GM23248 (cell line): ENCODE data around the gene USP12. TPM values are rescaled to one million over a fixed set of nuclear protein-coding genes. Genes with fewer than 3 reads are reported as not detected.

Experiments used
- DNase-seq: peaks from one replicate; pipeline ENCODE4 v3.0.0-alpha.2; 2015
- H2AFZ ChIP-seq: fragments of 200-600 bp; sonication (generic); 2 replicates; pipeline ENCODE4 v1.6.1; 2016; ENCODE audit warnings: antibody characterized with exemption
- H3F3A ChIP-seq: fragments of 200-600 bp; sonication (generic); 2 replicates; pipeline ENCODE4 v1.6.1; 2016; ENCODE audit warnings: mild to moderate bottlenecking, antibody characterized with exemption, mixed run types; ENCODE audit not compliant: insufficient read depth
- H3K27ac ChIP-seq: fragments of 200-600 bp; sonication (generic); 2 replicates; pipeline ENCODE4 v1.5.1; 2016; ENCODE audit warnings: mild to moderate bottlenecking
- H3K27me3 ChIP-seq: fragments of 200-600 bp; sonication (generic); replicated peaks from 2 replicates; pipeline ENCODE4 v1.6.1; 2016; ENCODE audit warnings: mild to moderate bottlenecking; ENCODE audit not compliant: insufficient read depth
- H3K36me3 ChIP-seq: fragments of 200-600 bp; sonication (generic); 2 replicates; pipeline ENCODE4 v1.6.1; 2016; ENCODE audit warnings: low read depth, mild to moderate bottlenecking
- H3K4me1 ChIP-seq: fragments of 200-600 bp; sonication (generic); 2 replicates; pipeline ENCODE4 v1.6.1; 2016; ENCODE audit warnings: mild to moderate bottlenecking; ENCODE audit not compliant: insufficient read depth
- H3K4me2 ChIP-seq: fragments of 200-600 bp; sonication (generic); one replicate; pipeline ENCODE4 v1.6.1; 2016; ENCODE audit warnings: mild to moderate bottlenecking; ENCODE audit not compliant: unreplicated experiment
- H3K4me3 ChIP-seq: fragments of 200-600 bp; sonication (generic); 2 replicates; pipeline ENCODE4 v1.5.1; 2016; ENCODE audit warnings: mild to moderate bottlenecking
- H3K79me2 ChIP-seq: fragments of 200-600 bp; sonication (generic); 2 replicates; pipeline ENCODE4 v1.6.1; 2016; ENCODE audit warnings: mild to moderate bottlenecking; ENCODE audit not compliant: insufficient read depth
- H3K9ac ChIP-seq: fragments of 200-600 bp; sonication (generic); 2 replicates; pipeline ENCODE4 v1.6.1; 2016; ENCODE audit warnings: mild to moderate bottlenecking
- H3K9me2 ChIP-seq: fragments of 200-600 bp; sonication (generic); 2 replicates; pipeline ENCODE4 v1.6.1; 2016; ENCODE audit warnings: mixed run types, mild to moderate bottlenecking, moderate library complexity; ENCODE audit not compliant: insufficient read depth
- H3K9me3 ChIP-seq: fragments of 200-600 bp; sonication (generic); one replicate; pipeline ENCODE4 v1.6.1; 2017; ENCODE audit warnings: low read depth
- H4K20me1 ChIP-seq: fragments of 200-600 bp; sonication (generic); 2 replicates; pipeline ENCODE4 v1.6.0; 2016; ENCODE audit not compliant: insufficient read depth
- EZH2 ChIP-seq: fragments of 200-600 bp; sonication (generic); IDR thresholded peaks from 2 replicates; pipeline ENCODE4 v1.6.1; 2018; ENCODE audit warnings: antibody characterized with exemption, mild to moderate bottlenecking; ENCODE audit not compliant: insufficient read depth, poor library complexity, severe bottlenecking
- EZH2phosphoT487 ChIP-seq: fragments of 200-600 bp; sonication (generic); IDR thresholded peaks from 2 replicates; pipeline ENCODE4 v1.6.1; 2018; ENCODE audit warnings: antibody characterized with exemption, moderate library complexity, mild to moderate bottlenecking, low read depth; ENCODE audit not compliant: insufficient read depth
- whole genome bisulfite sequencing, 2 experiments: methylation state at CpG; one replicate each; pipeline ENCODE4 v1.1.6; 2015 to 2017; ENCODE audit warnings: low lambda C conversion rate in 2 of 2, low coverage in 1 of 2; ENCODE audit errors: missing lambda C conversion rate in 2 of 2; 5-methylcytosine and 5-hydroxymethylcytosine counted together
- in situ Hi-C: fragments of 300-500 bp; cut with MboI; formaldehyde crosslinking; loops from 2 replicates; pipeline ENCODE4 v1.15.0; 2020
- polyA plus RNA-seq: library from polyadenylated mRNA; unstranded; fragments of >200 nt; fragmentation: Nextera tagmentation; extraction: Ambion mirVana; gene quantifications from 2 replicates; pipeline ENCODE4 v1.2.1, GENCODE V29; 2016
- total RNA-seq: library from RNA; depleted of rRNA; stranded (reverse); fragments of >200 nt; shearing (Covaris generic); gene quantifications from 2 replicates; pipeline ENCODE4 v1.2.3, GENCODE V29; 2014

Gene USP12
- total and polyA plus RNA-seq, 2 experiments from 2014 or later: 16.0 to 18.9 TPM

DNA sequence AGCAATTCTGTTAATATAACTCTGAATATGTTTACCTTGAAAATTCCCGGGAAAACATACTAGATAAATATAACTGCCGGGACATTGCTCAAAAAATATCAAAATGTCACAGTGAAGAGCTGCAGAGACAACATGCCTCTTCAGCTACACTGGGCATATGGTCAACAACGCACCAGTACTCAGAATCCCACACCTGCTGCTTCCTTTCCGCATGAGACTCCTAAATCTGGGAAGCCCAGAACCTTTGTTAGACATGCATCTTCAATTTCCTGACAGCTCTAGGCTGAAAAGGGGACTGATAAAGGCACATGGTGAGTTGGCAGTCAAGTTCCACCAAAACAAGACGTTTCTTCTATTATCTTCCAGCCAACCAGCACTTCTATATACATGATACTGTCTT is 53.7 kb downstream of the USP12 start:
- H4K20me1 ChIP-seq: 0 out of 2 replicates have a peak, but pooled peaks cover 14% of the 10 kb centered on the region
- peaks cover 100% of the 10 kb centered on the region for H3K79me2 ChIP-seq
- TF ChIP-seq EZH2phosphoT487: no peak
- TF ChIP-seq EZH2: no peak
- no peak overlapping the region for H3K27ac ChIP-seq
- H3K4me1 ChIP-seq: peaks cover 26% of the 10 kb centered on the region
- H3K4me2 ChIP-seq: no peak overlapping the region
- H3K4me3 ChIP-seq: no peak overlapping the region
- H3K9ac ChIP-seq: no peak overlapping the region
- H3K27me3 ChIP-seq: no peaks in the 10 kb centered on the region
- H2AFZ ChIP-seq: no peak overlapping the region
- no peak for DNase-seq
- H3F3A ChIP-seq: 0 out of 2 replicates have a peak, but pooled peaks cover 3% of the 10 kb centered on the region
- no peaks in the 10 kb centered on the region for H3K9me3 ChIP-seq
- H3K36me3 ChIP-seq: peaks cover 16% of the 10 kb centered on the region
- 86 to 93% methylated on average over 5 of the region's 5 CpGs for WGBS, 2 experiments
- in situ Hi-C loops: no loop called here
- no peaks in the 10 kb centered on the region for H3K9me2 ChIP-seq

DNA sequence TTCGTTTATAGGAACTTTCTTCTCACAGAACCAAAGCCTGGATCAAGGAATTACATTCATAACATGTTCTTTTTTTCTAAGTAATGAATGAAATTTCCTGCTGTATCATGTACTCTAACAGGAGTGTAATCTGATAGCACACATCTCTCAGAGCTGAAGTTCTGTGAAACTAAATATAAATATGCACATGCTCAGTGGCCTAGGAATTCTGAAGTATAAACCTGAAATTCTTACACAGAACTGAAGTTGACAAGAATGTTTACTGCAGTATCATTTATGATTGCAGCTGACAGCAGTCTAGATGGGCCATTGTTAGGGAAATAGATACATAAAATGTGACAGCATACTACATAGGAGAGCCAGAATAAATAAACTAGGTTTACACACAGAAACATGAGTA is 54.5 kb downstream of the USP12 start:
- Histone ChIP-seq H3K4me3 (no peak overlapping the region), H4K20me1 (0 out of 2 replicates have a peak, but pooled peaks cover 14% of the 10 kb centered on the region), H3F3A (0 out of 2 replicates have a peak, but pooled peaks cover 3% of the 10 kb centered on the region), H3K36me3 (peaks cover 16% of the 10 kb centered on the region), H3K4me2 (no peak overlapping the region), H3K27me3 (no peaks in the 10 kb centered on the region), H2AFZ (no peak overlapping the region), H3K4me1 (peaks cover 26% of the 10 kb centered on the region), H3K9me2 (no peaks in the 10 kb centered on the region), H3K9me3 (no peaks in the 10 kb centered on the region), H3K79me2 (peaks cover 100% of the 10 kb centered on the region), H3K9ac (no peak overlapping the region), H3K27ac (no peak overlapping the region)
- in situ Hi-C loops: no loop called here
- TF ChIP-seq EZH2 (no peak), EZH2phosphoT487 (no peak)
- 98 to 100% methylated on average over 1 of the region's 1 CpG for WGBS, 2 experiments
- no peak for DNase-seq

DNA sequence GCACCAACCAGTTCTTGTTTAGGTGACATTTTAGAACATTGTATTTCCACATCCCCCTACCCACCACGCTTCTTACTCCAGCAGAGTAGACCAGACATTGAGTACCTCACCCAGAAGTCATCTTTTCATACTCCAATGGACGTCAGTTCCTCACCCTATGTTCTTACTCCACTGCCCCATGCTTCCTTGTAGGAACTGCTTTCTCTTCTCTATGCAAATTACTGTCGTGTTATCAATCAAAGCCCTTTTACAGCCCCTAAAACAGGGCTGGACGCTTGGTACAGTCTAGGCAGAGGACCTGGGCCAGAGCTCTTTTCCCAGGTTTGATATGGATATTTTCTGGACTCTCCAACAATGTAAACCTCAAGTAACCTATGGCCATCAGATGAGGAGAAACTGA is 58.2 kb downstream of the USP12 start:
- in situ Hi-C loops: no loop called here

DNA sequence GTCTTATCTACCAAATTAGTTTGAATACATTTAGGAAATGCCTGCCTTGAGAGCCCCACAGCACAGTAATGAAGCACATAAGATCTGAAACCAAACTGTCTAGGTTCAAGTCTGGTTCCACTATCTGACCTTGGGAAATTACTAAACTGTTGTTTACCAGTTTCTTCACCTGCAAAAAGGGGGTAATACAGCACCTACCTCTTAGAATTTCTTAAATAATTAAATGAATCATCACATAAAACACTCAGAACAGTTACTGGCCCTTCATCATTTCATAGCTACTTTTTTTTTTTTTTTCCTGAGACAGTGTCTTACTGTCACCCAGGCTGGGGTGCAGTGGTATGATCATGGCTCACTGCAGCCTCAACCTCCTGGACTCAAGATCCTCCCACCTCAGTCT is 59.6 kb downstream of the USP12 start:
- in situ Hi-C loops: no loop called here
- TF ChIP-seq EZH2phosphoT487: no peak
- no peak for TF ChIP-seq EZH2

More for the DNA sequence above, 58.2 kb downstream of the USP12 start:
- no peaks in the 10 kb centered on the region for H3K9me3 ChIP-seq
- peaks cover 16% of the 10 kb centered on the region for H3K36me3 ChIP-seq
- 0 out of 2 replicates have a peak, but pooled peaks cover 3% of the 10 kb centered on the region for H3F3A ChIP-seq
- H3K9ac ChIP-seq: no peak overlapping the region
- peaks cover 100% of the 10 kb centered on the region for H3K79me2 ChIP-seq
- H3K4me2 ChIP-seq: no peak overlapping the region
- H2AFZ ChIP-seq: no peak overlapping the region
- no peaks in the 10 kb centered on the region for H3K27me3 ChIP-seq
- no peaks in the 10 kb centered on the region for H3K9me2 ChIP-seq
- TF ChIP-seq EZH2phosphoT487: no peak
- no peak for TF ChIP-seq EZH2
- DNase-seq: no peak
- peaks cover 4% of the 10 kb centered on the region; the same call in 1 of the 2 replicates for H3K4me1 ChIP-seq
- no peak overlapping the region for H3K27ac ChIP-seq
- H3K4me3 ChIP-seq: no peak overlapping the region
- 95 to 97% methylated on average over 4 of the region's 4 CpGs for WGBS, 2 experiments
- 0 out of 2 replicates have a peak, but pooled peaks cover 8% of the 10 kb centered on the region for H4K20me1 ChIP-seq

More for the DNA sequence above, 59.6 kb downstream of the USP12 start:
- no peak for DNase-seq
- Histone ChIP-seq H2AFZ (no peak overlapping the region), H3K4me1 (peaks cover 2% of the 10 kb centered on the region; the same call in 1 of the 2 replicates), H3K27me3 (no peaks in the 10 kb centered on the region), H3K27ac (no peak overlapping the region), H3K9ac (no peak overlapping the region), H3K9me3 (no peaks in the 10 kb centered on the region), H3K4me3 (no peak overlapping the region), H3K9me2 (no peaks in the 10 kb centered on the region), H3K79me2 (peaks cover 97% of the 10 kb centered on the region), H3K4me2 (no peak overlapping the region), H3F3A (0 out of 2 replicates have a peak, but pooled peaks cover 3% of the 10 kb centered on the region), H4K20me1 (peaks cover 5% of the 10 kb centered on the region; the same call in 1 of the 2 replicates), H3K36me3 (peaks cover 16% of the 10 kb centered on the region)
